ENCODE results near the gene PRSS3. TPM values are rescaled to one million over a fixed set of nuclear protein-coding genes. Genes with fewer than 3 reads are reported as not detected.
A peak's percentile ranks its signal among the peaks of the same experiment; 100 is the strongest.

The PRSS3 gene
- total RNA-seq, 1 experiment from 2014 or later: 66.3 TPM

DNA sequence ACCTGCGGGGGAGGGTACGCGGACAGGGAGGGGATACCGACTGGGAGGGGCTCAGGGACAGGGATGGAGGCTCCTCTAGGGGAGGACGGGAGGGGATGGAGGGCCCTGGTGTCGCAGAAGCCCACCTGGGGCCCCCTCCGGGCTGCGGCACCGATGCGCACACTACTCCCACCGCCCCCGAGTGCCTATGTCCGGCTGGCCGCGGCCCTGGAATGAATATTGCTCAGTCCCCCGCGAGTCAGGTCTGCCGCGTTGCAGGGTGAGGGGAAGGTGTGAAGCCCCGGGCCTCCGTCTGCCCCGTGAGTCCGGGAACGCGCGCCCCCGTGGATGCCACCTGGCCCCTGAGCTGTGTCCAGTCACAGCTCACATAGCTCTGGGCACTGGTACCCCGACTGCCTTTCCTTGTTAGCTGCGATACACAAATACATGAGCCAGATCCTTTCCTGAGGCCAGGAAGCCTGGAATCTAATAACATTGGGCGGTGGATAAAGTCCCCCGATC lies 44.5 kb upstream of the PRSS3 start:
- Histone ChIP-seq H2AFZ (ENCODE audit: low read depth, low read length, poor library complexity, severe bottlenecking) (peak overlapping the region; percentile 35), H3K27ac (ENCODE audit: low read depth, low read length) (peak overlapping the region; percentile 56), H3K4me2 (ENCODE audit: low read length) (peak overlapping the region; percentile 89), H3K9me3 (ENCODE audit: control insufficient read depth in 1 of 2, insufficient read depth in 1 of 2, low read depth in 1 of 2, low read length in 2 of 2) (no peaks in the 10 kb centered on the region), H4K20me1 (ENCODE audit: insufficient read depth) (no peaks in the 10 kb centered on the region), H3K27me3 (ENCODE audit: insufficient read depth, low read length) (no peaks in the 10 kb centered on the region), H3K4me1 (ENCODE audit: control insufficient read depth in 1 of 2, insufficient read depth in 2 of 2, low read length in 2 of 2) (peaks cover 8 to 26% of the 10 kb centered on the region in 2 experiments; a peak in 3 of 4 replicates), H3K4me3 (replicated peaks in 1 of 2; ENCODE audit: low read depth in 1 of 2, low read length in 2 of 2) (peak overlapping the region; percentile 79 to 93), H3K9me2 (ENCODE audit: insufficient read depth) (no peaks in the 10 kb centered on the region), H3K36me3 (ENCODE audit: control insufficient read depth in 1 of 2, insufficient read depth in 2 of 2, low read length in 2 of 2) (no peaks in the 10 kb centered on the region), H3K9ac (ENCODE audit: low read length) (peak overlapping the region; percentile 89), H3K79me2 (ENCODE audit: insufficient read depth, low read length) (peaks cover 48% of the 10 kb centered on the region)
- TF ChIP-seq, protein P1, sequence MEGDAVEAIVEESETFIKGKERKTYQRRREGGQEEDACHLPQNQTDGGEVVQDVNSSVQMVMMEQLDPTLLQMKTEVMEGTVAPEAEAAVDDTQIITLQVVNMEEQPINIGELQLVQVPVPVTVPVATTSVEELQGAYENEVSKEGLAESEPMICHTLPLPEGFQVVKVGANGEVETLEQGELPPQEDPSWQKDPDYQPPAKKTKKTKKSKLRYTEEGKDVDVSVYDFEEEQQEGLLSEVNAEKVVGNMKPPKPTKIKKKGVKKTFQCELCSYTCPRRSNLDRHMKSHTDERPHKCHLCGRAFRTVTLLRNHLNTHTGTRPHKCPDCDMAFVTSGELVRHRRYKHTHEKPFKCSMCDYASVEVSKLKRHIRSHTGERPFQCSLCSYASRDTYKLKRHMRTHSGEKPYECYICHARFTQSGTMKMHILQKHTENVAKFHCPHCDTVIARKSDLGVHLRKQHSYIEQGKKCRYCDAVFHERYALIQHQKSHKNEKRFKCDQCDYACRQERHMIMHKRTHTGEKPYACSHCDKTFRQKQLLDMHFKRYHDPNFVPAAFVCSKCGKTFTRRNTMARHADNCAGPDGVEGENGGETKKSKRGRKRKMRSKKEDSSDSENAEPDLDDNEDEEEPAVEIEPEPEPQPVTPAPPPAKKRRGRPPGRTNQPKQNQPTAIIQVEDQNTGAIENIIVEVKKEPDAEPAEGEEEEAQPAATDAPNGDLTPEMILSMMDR (IDR thresholded peaks at IDR 0.05 in 2 of 3, conservative IDR thresholded peaks at IDR 0.05 in 1 of 3; ENCODE audit: borderline replicate concordance in 1 of 3, insufficient read depth in 1 of 3, low read depth in 2 of 3, low read length in 2 of 3): no peak
- no peak for TF ChIP-seq ELF1 (IDR thresholded peaks at IDR 0.05; ENCODE audit: borderline replicate concordance, low read depth)
- TF ChIP-seq CEBPB (IDR thresholded peaks at IDR 0.05; ENCODE audit: low read depth): no peak
- TF ChIP-seq EZH2 (IDR thresholded peaks at IDR 0.05): no peak
- TF ChIP-seq, protein P2, sequence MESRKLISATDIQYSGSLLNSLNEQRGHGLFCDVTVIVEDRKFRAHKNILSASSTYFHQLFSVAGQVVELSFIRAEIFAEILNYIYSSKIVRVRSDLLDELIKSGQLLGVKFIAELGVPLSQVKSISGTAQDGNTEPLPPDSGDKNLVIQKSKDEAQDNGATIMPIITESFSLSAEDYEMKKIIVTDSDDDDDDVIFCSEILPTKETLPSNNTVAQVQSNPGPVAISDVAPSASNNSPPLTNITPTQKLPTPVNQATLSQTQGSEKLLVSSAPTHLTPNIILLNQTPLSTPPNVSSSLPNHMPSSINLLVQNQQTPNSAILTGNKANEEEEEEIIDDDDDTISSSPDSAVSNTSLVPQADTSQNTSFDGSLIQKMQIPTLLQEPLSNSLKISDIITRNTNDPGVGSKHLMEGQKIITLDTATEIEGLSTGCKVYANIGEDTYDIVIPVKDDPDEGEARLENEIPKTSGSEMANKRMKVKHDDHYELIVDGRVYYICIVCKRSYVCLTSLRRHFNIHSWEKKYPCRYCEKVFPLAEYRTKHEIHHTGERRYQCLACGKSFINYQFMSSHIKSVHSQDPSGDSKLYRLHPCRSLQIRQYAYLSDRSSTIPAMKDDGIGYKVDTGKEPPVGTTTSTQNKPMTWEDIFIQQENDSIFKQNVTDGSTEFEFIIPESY (IDR thresholded peaks at IDR 0.05; ENCODE audit: extremely low read depth, insufficient replicate concordance, low read length): no peak
- no peak for TF ChIP-seq SIN3A (IDR thresholded peaks at IDR 0.05; ENCODE audit: low read depth)
- intact Hi-C loops (cut with micrococcal nuclease): no loop called here
- ATAC-seq (peak; percentile 50), DNase-seq (ENCODE audit: low read depth, low spot score) (no peak)
- no TSS peak for BruUV-seq (replicated peaks)
- ChIA-PET POLR2A (interaction anchor here (0.6 to 2.2 kb wide), 4 partner anchors 11 to 26 kb away, joined by 3 to 7 read pairs (median 5); no protein-coding TSS in a partner anchor), CTCF (interaction anchor here (1.6 to 1.7 kb wide), 2 partner anchors 27 to 127 kb away, joined by 3 to 6 read pairs; no protein-coding TSS in a partner anchor), RAD21 (ENCODE audit: low non-redundant PET in 1 of 2, low total read pairs in 2 of 2, uncharacterized antibody in 2 of 2, unreplicated experiment in 2 of 2) (no interaction called here)
